HepG2 (cell line): ENCODE data around the gene BAG5. TPM values are rescaled to one million over a fixed set of nuclear protein-coding genes. Genes with fewer than 3 reads are reported as not detected.
"Not testable (repeated sequence)": the region's sequence is repeated elsewhere in the genome, so short reads cannot be mapped to it uniquely, and the experiment has no call there.

Source experiments
- ARNTL ChIP-seq: sonication (generic); formaldehyde crosslinking; IDR thresholded peaks from 2 replicates; pipeline ENCODE4 v1.4.0; 2020; ENCODE audit warnings: mild to moderate bottlenecking, missing genetic modification reagents
- CREM ChIP-seq, 2 experiments: sonication (generic) in 1 of 2; formaldehyde crosslinking in 1 of 2; IDR thresholded peaks; 2 replicates each; pipeline versions ENCODE4 v1.4.0 to v1.6.1; 2016 to 2020; ENCODE audit warnings: antibody characterized with exemption in 1 of 2, mild to moderate bottlenecking in 1 of 2, missing genetic modification reagents in 1 of 2
- GATAD2A ChIP-seq: IDR thresholded peaks from 2 replicates; pipeline ENCODE4 v1.6.1; 2016
- KDM2A ChIP-seq: sonication (generic); formaldehyde crosslinking; IDR thresholded peaks from 2 replicates; pipeline ENCODE4 v1.4.0; 2020; ENCODE audit warnings: low read depth, missing genetic modification reagents, borderline replicate concordance
- MXI1 ChIP-seq: IDR thresholded peaks from 3 replicates; pipeline ENCODE4 v1.6.1; 2012; ENCODE audit warnings: low read depth, low read length, inconsistent platforms, borderline replicate concordance
- PHF20 ChIP-seq: sonication (generic); formaldehyde crosslinking; IDR thresholded peaks from 2 replicates; pipeline ENCODE4 v1.5.0; 2020; ENCODE audit warnings: mild to moderate bottlenecking, missing genetic modification reagents
- POGZ ChIP-seq: sonication (generic); formaldehyde crosslinking; IDR thresholded peaks from 2 replicates; pipeline ENCODE4 v1.4.0; 2020; ENCODE audit warnings: mild to moderate bottlenecking, missing genetic modification reagents
- SAP130 ChIP-seq: IDR thresholded peaks from 2 replicates; pipeline ENCODE4 v1.6.1; 2016; ENCODE audit warnings: low read depth
- TARDBP ChIP-seq: sonication (generic); formaldehyde crosslinking; IDR thresholded peaks from 2 replicates; pipeline ENCODE4 v1.8.0; 2022; ENCODE audit warnings: mild to moderate bottlenecking, missing genetic modification reagents
- polyA plus RNA-seq, 8 experiments: library from polyadenylated mRNA; depleted of rRNA in 3 of 8; stranded (reverse) in 7 of 8; unstranded in 1 of 8; fragments of >200 nt; fragmentation: Illumina TruSeq in 4 of 8; extraction: Trizol in 4 of 8; gene quantifications; 2 replicates each; pipeline versions ENCODE4 v1.2.1 to v1.2.3, GENCODE V29; 2011 to 2016; ENCODE audit warnings: low read depth in 4 of 8, missing spikeins in 1 of 8, mixed read lengths in 1 of 8; ENCODE audit not compliant: insufficient read depth in 1 of 8
- total RNA-seq, 5 experiments: library from RNA; depleted of rRNA; stranded (reverse); fragments of >200 nt; fragmentation: Illumina TruSeq; extraction: Trizol; gene quantifications; 2 replicates each; pipeline ENCODE4 v1.2.3, GENCODE V29; 2016; ENCODE audit warnings: low read depth in 1 of 5
- TF ChIP-seq, protein P1 (sequence below): IDR thresholded peaks from 2 replicates; pipeline ENCODE4 v1.4.0; 2020; ENCODE audit warnings: mild to moderate bottlenecking, missing genetic modification reagents
- TF ChIP-seq, protein P2 (sequence below), 2 experiments: sonication (generic) in 1 of 2; formaldehyde crosslinking in 1 of 2; IDR thresholded peaks; 2 replicates each; pipeline versions ENCODE4 v1.4.0 to v1.6.1; 2016 to 2020; ENCODE audit warnings: borderline replicate concordance in 1 of 2, low read depth in 1 of 2, mild to moderate bottlenecking in 1 of 2, missing genetic modification reagents in 1 of 2
- TF ChIP-seq, protein P3 (sequence below): sonication (generic); formaldehyde crosslinking; IDR thresholded peaks from 2 replicates; pipeline ENCODE4 v1.5.1; 2020; ENCODE audit warnings: mild to moderate bottlenecking, moderate library complexity, missing genetic modification reagents
- TF ChIP-seq, protein P4 (sequence below): sonication (generic); formaldehyde crosslinking; IDR thresholded peaks from 2 replicates; pipeline ENCODE4; 2020; ENCODE audit warnings: missing genetic modification reagents, mild to moderate bottlenecking, borderline replicate concordance

The BAG5 gene
- total and polyA plus RNA-seq, 2 of the 13 experiments (the other 11 are each of a cell fraction or from before 2014, with no cell fraction given): 3.5 to 21.0 TPM

DNA sequence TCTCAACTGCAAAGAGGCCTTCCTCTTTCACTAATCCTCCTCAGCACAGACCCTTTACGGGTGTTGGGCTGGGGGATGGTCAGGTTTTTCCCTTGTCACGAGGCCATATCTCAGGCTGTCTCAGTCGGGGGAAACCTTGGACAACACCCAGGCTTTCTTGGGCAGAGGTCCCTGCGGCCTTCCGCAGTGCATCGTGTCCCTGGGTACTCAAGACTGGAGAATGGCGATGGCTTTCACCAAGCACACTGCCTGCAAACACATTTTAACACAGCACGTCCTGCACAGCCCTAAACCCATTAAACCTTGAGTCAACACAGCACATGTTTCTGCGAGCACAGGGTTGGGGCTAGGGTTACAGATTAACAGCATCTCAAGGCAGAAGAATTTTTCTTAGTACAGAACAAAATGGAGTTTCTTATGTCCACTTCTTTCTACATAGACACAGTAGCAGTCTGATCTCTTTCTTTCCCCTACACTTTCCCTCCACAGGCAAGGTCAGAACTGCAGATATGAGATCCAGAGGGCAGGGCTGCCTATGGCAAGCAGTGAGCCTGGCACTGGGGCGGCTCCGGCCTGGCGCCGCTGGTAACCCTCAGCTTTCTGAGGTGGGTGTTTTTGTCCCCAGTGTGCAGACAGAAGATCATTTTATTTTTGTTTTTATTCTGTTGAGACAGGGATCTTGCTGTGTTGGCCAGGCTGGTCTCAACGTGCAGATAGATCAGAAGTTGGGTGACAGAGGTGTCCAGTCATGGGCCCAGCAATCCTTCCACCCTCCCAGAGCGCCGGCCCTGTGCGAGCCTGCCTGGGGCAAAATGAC lies 36.8 kb downstream of the BAG5 start (continued):
- TF ChIP-seq, protein P1, sequence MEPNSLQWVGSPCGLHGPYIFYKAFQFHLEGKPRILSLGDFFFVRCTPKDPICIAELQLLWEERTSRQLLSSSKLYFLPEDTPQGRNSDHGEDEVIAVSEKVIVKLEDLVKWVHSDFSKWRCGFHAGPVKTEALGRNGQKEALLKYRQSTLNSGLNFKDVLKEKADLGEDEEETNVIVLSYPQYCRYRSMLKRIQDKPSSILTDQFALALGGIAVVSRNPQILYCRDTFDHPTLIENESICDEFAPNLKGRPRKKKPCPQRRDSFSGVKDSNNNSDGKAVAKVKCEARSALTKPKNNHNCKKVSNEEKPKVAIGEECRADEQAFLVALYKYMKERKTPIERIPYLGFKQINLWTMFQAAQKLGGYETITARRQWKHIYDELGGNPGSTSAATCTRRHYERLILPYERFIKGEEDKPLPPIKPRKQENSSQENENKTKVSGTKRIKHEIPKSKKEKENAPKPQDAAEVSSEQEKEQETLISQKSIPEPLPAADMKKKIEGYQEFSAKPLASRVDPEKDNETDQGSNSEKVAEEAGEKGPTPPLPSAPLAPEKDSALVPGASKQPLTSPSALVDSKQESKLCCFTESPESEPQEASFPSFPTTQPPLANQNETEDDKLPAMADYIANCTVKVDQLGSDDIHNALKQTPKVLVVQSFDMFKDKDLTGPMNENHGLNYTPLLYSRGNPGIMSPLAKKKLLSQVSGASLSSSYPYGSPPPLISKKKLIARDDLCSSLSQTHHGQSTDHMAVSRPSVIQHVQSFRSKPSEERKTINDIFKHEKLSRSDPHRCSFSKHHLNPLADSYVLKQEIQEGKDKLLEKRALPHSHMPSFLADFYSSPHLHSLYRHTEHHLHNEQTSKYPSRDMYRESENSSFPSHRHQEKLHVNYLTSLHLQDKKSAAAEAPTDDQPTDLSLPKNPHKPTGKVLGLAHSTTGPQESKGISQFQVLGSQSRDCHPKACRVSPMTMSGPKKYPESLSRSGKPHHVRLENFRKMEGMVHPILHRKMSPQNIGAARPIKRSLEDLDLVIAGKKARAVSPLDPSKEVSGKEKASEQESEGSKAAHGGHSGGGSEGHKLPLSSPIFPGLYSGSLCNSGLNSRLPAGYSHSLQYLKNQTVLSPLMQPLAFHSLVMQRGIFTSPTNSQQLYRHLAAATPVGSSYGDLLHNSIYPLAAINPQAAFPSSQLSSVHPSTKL (CRISPR knock-in tag): peak; percentile 45; the same call in 1 of the 2 replicates
- TF ChIP-seq SAP130 (peak; percentile 74), TARDBP (CRISPR knock-in tag) (peak; percentile 77; the same call in 1 of the 2 replicates), PHF20 (CRISPR knock-in tag) (0 out of 2 replicates have a peak, but pooled peaks have one; percentile 8), CREM (IDR thresholded peaks at IDR 0.05) (0 out of 2 replicates have a peak, but pooled peaks have one; percentile 20), ARNTL (CRISPR knock-in tag) (peak; percentile 69; the same call in 1 of the 2 replicates), GATAD2A (peak; percentile 11; the same call in 1 of the 2 replicates), MXI1 (peak; percentile 28; the same call in 1 of the 3 replicates), POGZ (CRISPR knock-in tag) (0 out of 2 replicates have a peak, but pooled peaks have one; percentile 17), KDM2A (CRISPR knock-in tag) (peak; percentile 43; the same call in 1 of the 2 replicates)
- TF ChIP-seq, protein P2, sequence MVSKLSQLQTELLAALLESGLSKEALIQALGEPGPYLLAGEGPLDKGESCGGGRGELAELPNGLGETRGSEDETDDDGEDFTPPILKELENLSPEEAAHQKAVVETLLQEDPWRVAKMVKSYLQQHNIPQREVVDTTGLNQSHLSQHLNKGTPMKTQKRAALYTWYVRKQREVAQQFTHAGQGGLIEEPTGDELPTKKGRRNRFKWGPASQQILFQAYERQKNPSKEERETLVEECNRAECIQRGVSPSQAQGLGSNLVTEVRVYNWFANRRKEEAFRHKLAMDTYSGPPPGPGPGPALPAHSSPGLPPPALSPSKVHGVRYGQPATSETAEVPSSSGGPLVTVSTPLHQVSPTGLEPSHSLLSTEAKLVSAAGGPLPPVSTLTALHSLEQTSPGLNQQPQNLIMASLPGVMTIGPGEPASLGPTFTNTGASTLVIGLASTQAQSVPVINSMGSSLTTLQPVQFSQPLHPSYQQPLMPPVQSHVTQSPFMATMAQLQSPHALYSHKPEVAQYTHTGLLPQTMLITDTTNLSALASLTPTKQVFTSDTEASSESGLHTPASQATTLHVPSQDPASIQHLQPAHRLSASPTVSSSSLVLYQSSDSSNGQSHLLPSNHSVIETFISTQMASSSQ (IDR thresholded peaks at IDR 0.05; ENCODE audit: low read depth): peak; percentile 78
- TF ChIP-seq, protein P2 (CRISPR knock-in tag; IDR thresholded peaks at IDR 0.05; ENCODE audit: borderline replicate concordance): peak; percentile 74; the same call in 1 of the 2 replicates
- not testable (repeated sequence) for TF ChIP-seq CREM (CRISPR knock-in tag; IDR thresholded peaks at IDR 0.05)
- TF ChIP-seq, protein P3, sequence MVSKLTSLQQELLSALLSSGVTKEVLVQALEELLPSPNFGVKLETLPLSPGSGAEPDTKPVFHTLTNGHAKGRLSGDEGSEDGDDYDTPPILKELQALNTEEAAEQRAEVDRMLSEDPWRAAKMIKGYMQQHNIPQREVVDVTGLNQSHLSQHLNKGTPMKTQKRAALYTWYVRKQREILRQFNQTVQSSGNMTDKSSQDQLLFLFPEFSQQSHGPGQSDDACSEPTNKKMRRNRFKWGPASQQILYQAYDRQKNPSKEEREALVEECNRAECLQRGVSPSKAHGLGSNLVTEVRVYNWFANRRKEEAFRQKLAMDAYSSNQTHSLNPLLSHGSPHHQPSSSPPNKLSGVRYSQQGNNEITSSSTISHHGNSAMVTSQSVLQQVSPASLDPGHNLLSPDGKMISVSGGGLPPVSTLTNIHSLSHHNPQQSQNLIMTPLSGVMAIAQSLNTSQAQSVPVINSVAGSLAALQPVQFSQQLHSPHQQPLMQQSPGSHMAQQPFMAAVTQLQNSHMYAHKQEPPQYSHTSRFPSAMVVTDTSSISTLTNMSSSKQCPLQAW (CRISPR knock-in tag): peak; percentile 67; the same call in 1 of the 2 replicates
- TF ChIP-seq, protein P4, sequence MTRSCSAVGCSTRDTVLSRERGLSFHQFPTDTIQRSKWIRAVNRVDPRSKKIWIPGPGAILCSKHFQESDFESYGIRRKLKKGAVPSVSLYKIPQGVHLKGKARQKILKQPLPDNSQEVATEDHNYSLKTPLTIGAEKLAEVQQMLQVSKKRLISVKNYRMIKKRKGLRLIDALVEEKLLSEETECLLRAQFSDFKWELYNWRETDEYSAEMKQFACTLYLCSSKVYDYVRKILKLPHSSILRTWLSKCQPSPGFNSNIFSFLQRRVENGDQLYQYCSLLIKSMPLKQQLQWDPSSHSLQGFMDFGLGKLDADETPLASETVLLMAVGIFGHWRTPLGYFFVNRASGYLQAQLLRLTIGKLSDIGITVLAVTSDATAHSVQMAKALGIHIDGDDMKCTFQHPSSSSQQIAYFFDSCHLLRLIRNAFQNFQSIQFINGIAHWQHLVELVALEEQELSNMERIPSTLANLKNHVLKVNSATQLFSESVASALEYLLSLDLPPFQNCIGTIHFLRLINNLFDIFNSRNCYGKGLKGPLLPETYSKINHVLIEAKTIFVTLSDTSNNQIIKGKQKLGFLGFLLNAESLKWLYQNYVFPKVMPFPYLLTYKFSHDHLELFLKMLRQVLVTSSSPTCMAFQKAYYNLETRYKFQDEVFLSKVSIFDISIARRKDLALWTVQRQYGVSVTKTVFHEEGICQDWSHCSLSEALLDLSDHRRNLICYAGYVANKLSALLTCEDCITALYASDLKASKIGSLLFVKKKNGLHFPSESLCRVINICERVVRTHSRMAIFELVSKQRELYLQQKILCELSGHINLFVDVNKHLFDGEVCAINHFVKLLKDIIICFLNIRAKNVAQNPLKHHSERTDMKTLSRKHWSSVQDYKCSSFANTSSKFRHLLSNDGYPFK: peak; percentile 32; the same call in 1 of the 2 replicates
